SK-N-SH (cell line): ENCODE measurements around the gene RAB21.
A peak's percentile ranks its signal among the peaks of the same experiment; 100 is the strongest.

ENCODE experiments used
- EP300 ChIP-seq, 2 experiments: IDR thresholded peaks; 2 replicates each; pipeline versions ENCODE4 v1.4.0 to v1.6.1; 2012; ENCODE audit warnings: borderline replicate concordance in 1 of 2, low read depth in 1 of 2, low read length in 1 of 2
- EZH2phosphoT487 ChIP-seq: fragments of 200-600 bp; sonication (generic); IDR thresholded peaks from 2 replicates; pipeline ENCODE4 v1.6.1; 2017; ENCODE audit warnings: low read depth, mixed run types, mild to moderate bottlenecking, antibody characterized with exemption, moderate library complexity, borderline replicate concordance
- JUND ChIP-seq: IDR thresholded peaks from 2 replicates; pipeline ENCODE4 v1.4.0; 2012
- MAX ChIP-seq: IDR thresholded peaks from 2 replicates; pipeline ENCODE4 v1.4.0; 2012; ENCODE audit warnings: low read depth
- NFIC ChIP-seq: IDR thresholded peaks from 2 replicates; pipeline ENCODE4 v1.4.0; 2012; ENCODE audit warnings: borderline replicate concordance
- POLR2AphosphoS5 ChIP-seq: IDR thresholded peaks from 2 replicates; pipeline ENCODE4 v1.6.1; 2012; ENCODE audit warnings: low read depth, low read length
- RAD21 ChIP-seq: IDR thresholded peaks from 2 replicates; pipeline ENCODE4 v1.6.1; 2012; ENCODE audit warnings: mild to moderate bottlenecking, low read length
- RFX5 ChIP-seq: IDR thresholded peaks from 2 replicates; pipeline ENCODE4 v1.6.1; 2012; ENCODE audit warnings: mild to moderate bottlenecking, improper control_type of control experiment, low read length
- TAF1 ChIP-seq: IDR thresholded peaks from 2 replicates; pipeline ENCODE4 v1.6.1; 2012; ENCODE audit warnings: low read depth, mild to moderate bottlenecking, low read length, moderate library complexity, borderline replicate concordance
- USF2 ChIP-seq: fragments of 150-350 bp; IDR thresholded peaks from 2 replicates; pipeline ENCODE4 v1.6.1; 2017; ENCODE audit warnings: antibody characterized with exemption, low read length, low read depth, borderline replicate concordance
- YY1 ChIP-seq: IDR thresholded peaks from 2 replicates; pipeline ENCODE4 v1.4.0; 2012; ENCODE audit warnings: low read depth, mild to moderate bottlenecking
- TF ChIP-seq, protein P1 (sequence below): fragments of 200-600 bp; sonication (generic); IDR thresholded peaks from 2 replicates; pipeline ENCODE4 v1.6.1; 2017; ENCODE audit warnings: antibody characterized with exemption, mild to moderate bottlenecking, moderate library complexity
- TF ChIP-seq, protein P2 (sequence below): IDR thresholded peaks from 2 replicates; pipeline ENCODE4 v1.6.1; 2012; ENCODE audit warnings: mild to moderate bottlenecking, low read depth, low read length, moderate library complexity

- TF ChIP-seq JUND (no peak), EP300 (IDR thresholded peaks at IDR 0.05; ENCODE audit: borderline replicate concordance in 1 of 2, low read depth in 1 of 2, low read length in 1 of 2) (no peak), EZH2phosphoT487 (no peak), POLR2AphosphoS5 (no peak), RFX5 (no peak), NFIC (no peak), MAX (0 out of 2 replicates have a peak, but pooled peaks have one; percentile 16), RAD21 (no peak), TAF1 (no peak), YY1 (no peak), USF2 (no peak)
- TF ChIP-seq, protein P1, sequence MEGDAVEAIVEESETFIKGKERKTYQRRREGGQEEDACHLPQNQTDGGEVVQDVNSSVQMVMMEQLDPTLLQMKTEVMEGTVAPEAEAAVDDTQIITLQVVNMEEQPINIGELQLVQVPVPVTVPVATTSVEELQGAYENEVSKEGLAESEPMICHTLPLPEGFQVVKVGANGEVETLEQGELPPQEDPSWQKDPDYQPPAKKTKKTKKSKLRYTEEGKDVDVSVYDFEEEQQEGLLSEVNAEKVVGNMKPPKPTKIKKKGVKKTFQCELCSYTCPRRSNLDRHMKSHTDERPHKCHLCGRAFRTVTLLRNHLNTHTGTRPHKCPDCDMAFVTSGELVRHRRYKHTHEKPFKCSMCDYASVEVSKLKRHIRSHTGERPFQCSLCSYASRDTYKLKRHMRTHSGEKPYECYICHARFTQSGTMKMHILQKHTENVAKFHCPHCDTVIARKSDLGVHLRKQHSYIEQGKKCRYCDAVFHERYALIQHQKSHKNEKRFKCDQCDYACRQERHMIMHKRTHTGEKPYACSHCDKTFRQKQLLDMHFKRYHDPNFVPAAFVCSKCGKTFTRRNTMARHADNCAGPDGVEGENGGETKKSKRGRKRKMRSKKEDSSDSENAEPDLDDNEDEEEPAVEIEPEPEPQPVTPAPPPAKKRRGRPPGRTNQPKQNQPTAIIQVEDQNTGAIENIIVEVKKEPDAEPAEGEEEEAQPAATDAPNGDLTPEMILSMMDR: no peak; the same call in 1 of the 2 replicates
- TF ChIP-seq, protein P2, sequence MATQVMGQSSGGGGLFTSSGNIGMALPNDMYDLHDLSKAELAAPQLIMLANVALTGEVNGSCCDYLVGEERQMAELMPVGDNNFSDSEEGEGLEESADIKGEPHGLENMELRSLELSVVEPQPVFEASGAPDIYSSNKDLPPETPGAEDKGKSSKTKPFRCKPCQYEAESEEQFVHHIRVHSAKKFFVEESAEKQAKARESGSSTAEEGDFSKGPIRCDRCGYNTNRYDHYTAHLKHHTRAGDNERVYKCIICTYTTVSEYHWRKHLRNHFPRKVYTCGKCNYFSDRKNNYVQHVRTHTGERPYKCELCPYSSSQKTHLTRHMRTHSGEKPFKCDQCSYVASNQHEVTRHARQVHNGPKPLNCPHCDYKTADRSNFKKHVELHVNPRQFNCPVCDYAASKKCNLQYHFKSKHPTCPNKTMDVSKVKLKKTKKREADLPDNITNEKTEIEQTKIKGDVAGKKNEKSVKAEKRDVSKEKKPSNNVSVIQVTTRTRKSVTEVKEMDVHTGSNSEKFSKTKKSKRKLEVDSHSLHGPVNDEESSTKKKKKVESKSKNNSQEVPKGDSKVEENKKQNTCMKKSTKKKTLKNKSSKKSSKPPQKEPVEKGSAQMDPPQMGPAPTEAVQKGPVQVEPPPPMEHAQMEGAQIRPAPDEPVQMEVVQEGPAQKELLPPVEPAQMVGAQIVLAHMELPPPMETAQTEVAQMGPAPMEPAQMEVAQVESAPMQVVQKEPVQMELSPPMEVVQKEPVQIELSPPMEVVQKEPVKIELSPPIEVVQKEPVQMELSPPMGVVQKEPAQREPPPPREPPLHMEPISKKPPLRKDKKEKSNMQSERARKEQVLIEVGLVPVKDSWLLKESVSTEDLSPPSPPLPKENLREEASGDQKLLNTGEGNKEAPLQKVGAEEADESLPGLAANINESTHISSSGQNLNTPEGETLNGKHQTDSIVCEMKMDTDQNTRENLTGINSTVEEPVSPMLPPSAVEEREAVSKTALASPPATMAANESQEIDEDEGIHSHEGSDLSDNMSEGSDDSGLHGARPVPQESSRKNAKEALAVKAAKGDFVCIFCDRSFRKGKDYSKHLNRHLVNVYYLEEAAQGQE: no peak
Observed at GRCh38 chr12:71755146-71755892, 656 bp downstream of the RAB21 start.
